Measurements from ENCODE around the gene COX17.

COX17 gene

DNA sequence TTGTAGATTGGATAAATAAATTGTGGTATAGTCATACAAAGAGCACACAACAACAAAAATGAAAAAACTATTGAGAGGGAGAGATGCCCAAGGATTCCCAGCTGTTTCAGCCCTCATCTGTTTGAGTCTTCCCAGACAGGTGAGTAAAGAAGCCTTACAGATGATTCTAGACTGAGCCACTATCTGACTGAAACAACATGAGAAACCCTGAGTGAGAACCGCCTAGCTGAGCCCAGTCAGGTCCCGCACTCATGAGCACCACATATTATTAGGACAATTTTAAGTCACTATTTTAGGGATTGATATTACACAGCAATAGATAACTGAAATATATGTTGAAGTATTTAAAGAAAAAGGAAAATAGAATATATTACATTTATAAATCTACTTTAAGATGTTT is 35.8 kb downstream of the COX17 start:
- ATAC-seq (ENCODE audit: insufficient read depth, low read depth) (no peak), DNase-seq (no peak)
- Histone ChIP-seq H3K4me2 (ENCODE audit: insufficient read depth, low read length) (no peak overlapping the region), H3K4me1 (ENCODE audit: insufficient read depth, low read length) (peaks cover 20% of the 10 kb centered on the region), H3K9me3 (ENCODE audit: insufficient read depth, low read length, severe bottlenecking) (no peaks in the 10 kb centered on the region), H3K27ac (ENCODE audit: low read length) (no peak overlapping the region), H3K79me2 (ENCODE audit: insufficient read depth, low read length) (no peaks in the 10 kb centered on the region), H3K4me3 (ENCODE audit: low read depth in 1 of 2, low read length in 2 of 2) (no peak overlapping the region), H3K9ac (ENCODE audit: low read depth, low read length) (no peak overlapping the region), H3K27me3 (ENCODE audit: insufficient read depth, low read length, poor library complexity) (no peaks in the 10 kb centered on the region), H3K36me3 (ENCODE audit: insufficient read depth, low read length) (no peaks in the 10 kb centered on the region), H2AFZ (ENCODE audit: low read depth, low read length) (no peak overlapping the region), H4K20me1 (ENCODE audit: insufficient read depth, low read length) (no peaks in the 10 kb centered on the region)
- TF ChIP-seq, protein P1, sequence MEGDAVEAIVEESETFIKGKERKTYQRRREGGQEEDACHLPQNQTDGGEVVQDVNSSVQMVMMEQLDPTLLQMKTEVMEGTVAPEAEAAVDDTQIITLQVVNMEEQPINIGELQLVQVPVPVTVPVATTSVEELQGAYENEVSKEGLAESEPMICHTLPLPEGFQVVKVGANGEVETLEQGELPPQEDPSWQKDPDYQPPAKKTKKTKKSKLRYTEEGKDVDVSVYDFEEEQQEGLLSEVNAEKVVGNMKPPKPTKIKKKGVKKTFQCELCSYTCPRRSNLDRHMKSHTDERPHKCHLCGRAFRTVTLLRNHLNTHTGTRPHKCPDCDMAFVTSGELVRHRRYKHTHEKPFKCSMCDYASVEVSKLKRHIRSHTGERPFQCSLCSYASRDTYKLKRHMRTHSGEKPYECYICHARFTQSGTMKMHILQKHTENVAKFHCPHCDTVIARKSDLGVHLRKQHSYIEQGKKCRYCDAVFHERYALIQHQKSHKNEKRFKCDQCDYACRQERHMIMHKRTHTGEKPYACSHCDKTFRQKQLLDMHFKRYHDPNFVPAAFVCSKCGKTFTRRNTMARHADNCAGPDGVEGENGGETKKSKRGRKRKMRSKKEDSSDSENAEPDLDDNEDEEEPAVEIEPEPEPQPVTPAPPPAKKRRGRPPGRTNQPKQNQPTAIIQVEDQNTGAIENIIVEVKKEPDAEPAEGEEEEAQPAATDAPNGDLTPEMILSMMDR (IDR thresholded peaks at IDR 0.05; ENCODE audit: borderline replicate concordance, extremely low read depth, low read length, poor library complexity, severe bottlenecking): no peak
- TF ChIP-seq EZH2 (IDR thresholded peaks at IDR 0.05; ENCODE audit: borderline replicate concordance, low read depth, low read length, severe bottlenecking): no peak

DNA sequence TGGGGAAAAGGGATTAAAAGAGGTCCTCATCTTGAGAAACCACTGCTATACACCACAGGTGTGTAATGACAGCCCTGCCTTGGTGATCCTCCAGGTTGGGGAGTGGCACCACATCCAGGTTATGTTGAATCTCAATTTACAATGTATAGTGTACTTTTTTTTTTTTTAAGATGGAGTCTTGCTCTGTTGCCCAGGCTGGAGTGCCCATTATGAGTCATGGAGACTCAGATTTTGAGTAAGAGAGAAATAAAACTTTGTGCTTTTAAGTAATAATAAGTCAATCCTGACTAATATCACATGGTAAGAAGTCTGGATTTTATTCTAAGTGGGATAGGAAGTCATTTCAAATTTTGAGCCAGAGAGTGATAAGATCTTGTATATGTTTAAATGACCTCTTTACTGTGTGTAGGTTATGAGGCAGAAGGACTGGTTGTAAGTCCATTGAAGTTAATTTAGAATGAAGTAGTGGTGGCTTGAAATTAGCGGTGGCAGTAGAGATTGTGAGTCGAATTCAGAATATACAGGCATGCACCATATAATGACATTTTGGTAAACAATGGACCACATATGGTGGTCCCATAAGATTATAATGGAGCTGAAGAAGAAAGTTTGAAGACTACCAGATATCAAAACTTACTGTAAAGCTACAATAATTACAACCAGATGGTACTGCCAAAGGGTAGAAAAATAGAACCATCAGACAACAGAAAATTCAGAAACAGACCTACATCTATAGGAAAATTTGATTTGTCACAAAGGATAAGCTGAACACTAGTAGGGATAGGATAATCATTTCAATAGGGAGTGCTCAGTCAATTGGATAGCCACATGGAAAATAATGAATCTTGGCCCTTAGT is 37.5 kb downstream of the COX17 start:
- Histone ChIP-seq H3K9ac (ENCODE audit: low read depth, low read length) (no peak overlapping the region), H3K79me2 (ENCODE audit: insufficient read depth, low read length) (no peaks in the 10 kb centered on the region), H3K36me3 (ENCODE audit: insufficient read depth, low read length) (no peaks in the 10 kb centered on the region), H4K20me1 (ENCODE audit: insufficient read depth, low read length) (no peaks in the 10 kb centered on the region), H3K27me3 (ENCODE audit: insufficient read depth, low read length, poor library complexity) (no peaks in the 10 kb centered on the region), H3K4me3 (ENCODE audit: low read depth in 1 of 2, low read length in 2 of 2) (no peak overlapping the region), H3K9me3 (ENCODE audit: insufficient read depth, low read length, severe bottlenecking) (no peaks in the 10 kb centered on the region), H3K4me1 (ENCODE audit: insufficient read depth, low read length) (peaks cover 20% of the 10 kb centered on the region), H2AFZ (ENCODE audit: low read depth, low read length) (no peak overlapping the region), H3K4me2 (ENCODE audit: insufficient read depth, low read length) (no peak overlapping the region), H3K27ac (ENCODE audit: low read length) (no peak overlapping the region)
- TF ChIP-seq, protein P1 (IDR thresholded peaks at IDR 0.05; ENCODE audit: borderline replicate concordance, extremely low read depth, low read length, poor library complexity, severe bottlenecking): no peak
- TF ChIP-seq EZH2 (IDR thresholded peaks at IDR 0.05; ENCODE audit: borderline replicate concordance, low read depth, low read length, severe bottlenecking): no peak
- DNase-seq: no peak
- ATAC-seq (ENCODE audit: insufficient read depth, low read depth): no peak

DNA sequence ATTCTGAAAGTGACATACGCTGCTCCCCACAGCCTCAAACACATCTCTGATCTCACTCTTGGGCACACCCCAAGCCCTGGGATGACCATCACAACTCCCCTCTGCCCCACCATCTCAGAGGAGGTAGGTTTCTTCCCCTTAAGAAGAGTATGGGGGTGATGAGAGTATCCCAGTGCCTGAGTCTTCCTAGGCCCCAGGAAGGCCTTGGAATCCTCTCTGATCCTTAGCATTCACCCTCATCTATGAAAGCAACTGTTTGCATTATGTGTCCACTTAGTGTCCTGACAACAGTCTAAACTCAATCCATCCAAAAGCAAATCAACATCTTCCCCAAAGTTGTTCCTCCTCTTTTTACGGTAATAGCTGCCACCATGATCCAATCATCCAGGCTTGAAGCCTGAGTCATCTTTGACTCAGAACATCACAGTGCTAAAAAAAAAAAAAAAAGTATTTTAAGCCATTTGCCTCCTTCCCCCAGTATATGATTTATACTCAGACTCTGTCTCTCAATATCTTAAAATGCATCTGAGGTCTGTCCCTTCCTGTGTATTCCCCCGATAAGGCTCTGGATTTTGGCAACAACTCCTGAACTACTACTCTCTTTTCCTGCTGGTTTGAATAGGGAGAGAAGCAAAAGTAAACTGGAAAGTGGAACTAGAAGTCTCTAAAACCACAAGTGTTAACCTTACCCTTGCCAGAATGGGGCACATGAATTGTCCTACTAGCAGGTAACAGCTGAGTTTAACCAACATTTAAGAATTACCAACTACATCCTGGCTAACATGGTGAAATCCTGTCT is 39.3 kb downstream of the COX17 start:
- peaks cover 20% of the 10 kb centered on the region for H3K4me1 ChIP-seq (ENCODE audit: insufficient read depth, low read length)
- H3K9me3 ChIP-seq (ENCODE audit: insufficient read depth, low read length, severe bottlenecking): no peaks in the 10 kb centered on the region
- H3K4me2 ChIP-seq (ENCODE audit: insufficient read depth, low read length): no peak overlapping the region
- DNase-seq (no peak), ATAC-seq (ENCODE audit: insufficient read depth, low read depth) (no peak; the same call in 2 of the 3 replicates)
- H2AFZ ChIP-seq (ENCODE audit: low read depth, low read length): no peak overlapping the region
- H3K4me3 ChIP-seq (ENCODE audit: low read depth in 1 of 2, low read length in 2 of 2): no peak overlapping the region
- H3K79me2 ChIP-seq (ENCODE audit: insufficient read depth, low read length): no peaks in the 10 kb centered on the region
- no peak overlapping the region; the same call in 1 of the 2 replicates for H3K27ac ChIP-seq (ENCODE audit: low read length)
- H3K36me3 ChIP-seq (ENCODE audit: insufficient read depth, low read length): no peaks in the 10 kb centered on the region
- H3K9ac ChIP-seq (ENCODE audit: low read depth, low read length): no peak overlapping the region
- TF ChIP-seq, protein P1 (IDR thresholded peaks at IDR 0.05; ENCODE audit: borderline replicate concordance, extremely low read depth, low read length, poor library complexity, severe bottlenecking): no peak
- no peak for TF ChIP-seq EZH2 (IDR thresholded peaks at IDR 0.05; ENCODE audit: borderline replicate concordance, low read depth, low read length, severe bottlenecking)
- no peaks in the 10 kb centered on the region for H3K27me3 ChIP-seq (ENCODE audit: insufficient read depth, low read length, poor library complexity)
- H4K20me1 ChIP-seq (ENCODE audit: insufficient read depth, low read length): no peaks in the 10 kb centered on the region
